T-helper 2 cell treated with Interferon-gamma antibody and Interleukin-4, amounts not matched to agents 100 ng/mL and 5 ng/mL, for 36 hours (primary cell): ENCODE data around the gene MAP1LC3A. TPM values are rescaled to one million over a fixed set of nuclear protein-coding genes. Genes with fewer than 3 reads are reported as not detected.
"Not testable (repeated sequence)": the region's sequence is repeated elsewhere in the genome, so short reads cannot be mapped to it uniquely, and the experiment has no call there.

Experiments used
- intact Hi-C: fragments of 100-400 bp; cut with micrococcal nuclease; formaldehyde crosslinking; loops from one replicate; pipeline ENCODE4 v1.15.1; 2023
- total RNA-seq: library from RNA; stranded (reverse); gene quantifications from 2 replicates; pipeline ENCODE4 v1.2.3, GENCODE V29; 2022

Gene MAP1LC3A
- 2.7 and 2.8 TPM in 2 replicates for total RNA-seq

DNA sequence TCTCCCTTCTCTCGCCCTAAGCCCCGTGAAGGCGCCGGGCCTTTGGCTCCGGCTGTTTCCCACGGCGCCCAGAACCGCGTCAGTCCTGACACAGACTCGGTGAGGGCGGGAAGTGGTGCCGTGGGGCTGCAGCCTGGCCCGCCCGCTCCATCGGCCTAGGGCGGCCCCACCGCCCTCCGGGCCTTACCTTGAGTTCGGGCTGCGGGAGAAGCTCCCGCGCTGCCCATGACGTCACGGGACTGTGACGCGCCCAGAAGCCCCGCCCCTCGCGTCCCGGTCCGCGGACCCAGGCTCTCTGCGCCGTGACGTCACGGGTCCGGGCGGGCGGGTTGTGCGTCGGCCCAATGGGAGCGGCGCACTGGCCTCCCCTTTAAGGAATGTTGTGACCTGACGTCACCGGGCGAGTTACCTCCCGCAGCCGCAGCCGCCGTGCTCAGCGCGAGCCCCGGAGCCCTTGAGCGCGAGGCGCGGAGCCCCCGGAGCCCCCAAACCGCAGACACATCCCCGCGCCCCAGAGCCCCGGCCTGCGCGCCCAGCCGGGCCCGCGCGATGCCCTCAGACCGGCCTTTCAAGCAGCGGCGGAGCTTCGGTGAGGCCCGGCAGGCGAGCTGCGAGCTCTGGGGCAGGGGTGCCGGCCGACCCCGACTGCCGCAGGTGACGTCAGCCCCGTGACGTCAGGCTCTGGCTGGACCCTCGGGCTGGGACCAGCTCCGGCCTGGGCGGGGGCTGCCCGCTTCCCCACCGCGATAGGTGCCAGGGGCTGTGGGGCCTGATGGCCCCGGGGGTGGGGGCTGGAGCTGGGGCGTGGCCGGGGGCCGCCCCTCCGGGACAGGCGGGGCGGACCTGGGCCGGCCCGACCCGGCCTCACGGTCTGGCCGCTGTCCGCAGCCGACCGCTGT is at the start of gene MAP1LC3A:
MAP1LC3A (plus strand) TSS at position 399 of the 899 bp plus-strand sequence; CDS start at position 550, 151 bp downstream.
- intact Hi-C loops = loop anchor here (1.0 to 2.0 kb wide), 4 partner anchors 119 to 255 kb away; partner anchors contain the start of genes AHCY and PIGU

DNA sequence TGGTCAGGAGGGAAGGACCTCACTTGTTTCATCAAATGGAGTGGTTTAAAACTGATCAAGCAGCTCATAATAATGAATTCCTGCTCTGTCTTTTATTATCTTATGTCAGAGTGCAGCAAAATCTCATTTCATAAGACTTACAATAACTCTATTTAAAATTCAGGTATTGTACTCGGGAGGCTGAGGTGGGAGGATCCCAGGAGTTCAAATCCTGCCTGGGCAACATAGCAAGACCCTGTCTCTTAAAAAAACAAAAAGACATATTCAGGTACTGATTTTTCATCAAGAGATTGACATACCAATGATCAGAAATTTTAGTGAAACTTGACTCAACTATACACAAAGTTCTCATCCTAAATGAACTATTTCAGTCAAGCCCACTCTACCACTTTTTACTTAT is 47.9 kb upstream of the MAP1LC3A start:
- intact Hi-C loops = no loop called here

DNA sequence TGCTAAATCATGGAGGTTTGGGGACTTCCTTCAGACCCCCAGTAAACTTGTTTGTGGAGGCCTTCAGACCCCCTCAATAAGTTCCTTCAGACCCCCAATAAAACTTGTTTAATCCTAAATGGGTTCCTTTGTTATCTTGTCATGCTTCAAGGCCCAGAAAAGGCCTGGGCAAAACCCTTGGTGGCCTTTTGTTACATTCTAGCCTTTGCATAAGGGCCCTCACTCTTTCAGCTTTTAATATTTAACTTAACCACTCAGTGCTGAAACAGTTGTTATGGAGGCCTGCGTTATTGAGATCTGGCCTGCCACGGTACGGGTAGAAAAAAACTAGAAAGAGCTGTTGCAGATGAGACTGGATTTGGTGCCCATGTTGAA is 46.6 kb upstream of the MAP1LC3A start:
- intact Hi-C loops = no loop called here

DNA sequence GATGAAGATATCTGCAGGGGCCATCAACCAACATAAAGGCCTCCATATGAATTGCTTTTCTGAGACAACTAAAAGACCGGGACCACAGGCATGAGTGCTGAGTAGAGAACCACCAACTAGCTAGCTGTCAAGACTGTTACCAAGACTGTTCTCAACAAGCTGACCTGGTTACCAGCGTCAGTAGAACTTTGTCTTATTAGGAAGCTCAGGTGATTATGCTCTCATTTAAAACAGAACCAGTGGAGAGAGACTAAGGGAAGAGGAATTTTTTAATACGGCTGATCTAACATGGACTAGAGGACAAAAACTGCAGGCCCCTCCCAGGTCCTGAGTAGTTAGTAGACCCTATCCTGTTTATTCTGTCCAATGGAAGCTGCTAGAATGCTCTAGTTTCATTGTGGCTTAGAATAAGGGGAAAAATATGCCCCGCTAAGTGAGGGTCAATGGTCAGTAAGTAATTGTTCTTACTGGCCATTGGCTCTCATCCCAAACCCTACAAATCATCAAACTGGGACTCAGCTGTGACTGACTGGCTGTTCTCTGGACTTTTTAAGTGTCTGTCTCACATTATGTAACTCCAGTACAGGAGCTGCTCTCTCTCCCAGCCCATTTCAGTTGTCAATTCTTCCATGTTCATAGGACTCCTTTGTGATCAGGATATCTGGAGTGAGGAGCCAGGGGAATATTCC is 46.1 kb upstream of the MAP1LC3A start:
- intact Hi-C loops = no loop called here

DNA sequence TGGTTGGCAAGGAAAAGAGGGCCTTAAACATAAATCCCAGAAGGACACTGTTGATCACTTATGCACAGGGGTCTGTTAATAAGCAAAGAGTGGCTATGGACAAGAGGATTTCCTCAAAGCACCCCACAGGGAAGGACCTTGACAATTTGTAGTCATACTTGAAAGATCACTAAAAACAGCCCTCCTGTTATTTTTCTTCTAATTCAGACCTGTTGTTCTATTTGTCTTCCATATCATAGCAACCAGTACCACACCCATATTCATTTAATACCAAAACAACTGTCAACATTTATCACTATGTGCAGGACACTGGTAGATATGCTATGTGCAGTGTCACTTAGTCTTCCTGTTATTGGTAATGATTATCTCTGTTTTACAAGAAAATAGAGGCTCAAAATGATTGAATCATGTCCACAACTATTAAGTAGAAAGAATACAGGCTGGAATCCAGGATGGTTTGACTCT is 45.5 kb upstream of the MAP1LC3A start:
- intact Hi-C loops = no loop called here

DNA sequence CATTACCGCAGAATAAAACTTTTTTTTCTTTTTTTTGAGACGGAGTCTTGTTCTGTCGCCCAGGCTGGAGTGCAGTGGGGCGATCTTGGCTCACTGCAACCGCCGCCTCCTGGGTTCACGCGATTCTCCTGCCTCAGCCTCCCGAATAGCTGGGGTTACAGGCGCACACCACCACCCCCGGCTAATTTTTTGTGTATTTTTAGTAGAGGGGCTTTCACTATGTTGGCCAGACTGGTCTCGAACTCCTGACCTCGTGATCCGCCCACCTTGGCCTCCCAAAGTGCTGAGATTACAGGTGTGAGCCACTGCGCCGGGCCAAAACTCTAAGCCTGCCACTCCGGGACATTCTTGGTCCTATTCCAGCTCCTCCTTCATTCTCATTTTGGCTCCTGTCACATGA is 44.5 kb upstream of the MAP1LC3A start:
- intact Hi-C loops = not testable (repeated sequence)

DNA sequence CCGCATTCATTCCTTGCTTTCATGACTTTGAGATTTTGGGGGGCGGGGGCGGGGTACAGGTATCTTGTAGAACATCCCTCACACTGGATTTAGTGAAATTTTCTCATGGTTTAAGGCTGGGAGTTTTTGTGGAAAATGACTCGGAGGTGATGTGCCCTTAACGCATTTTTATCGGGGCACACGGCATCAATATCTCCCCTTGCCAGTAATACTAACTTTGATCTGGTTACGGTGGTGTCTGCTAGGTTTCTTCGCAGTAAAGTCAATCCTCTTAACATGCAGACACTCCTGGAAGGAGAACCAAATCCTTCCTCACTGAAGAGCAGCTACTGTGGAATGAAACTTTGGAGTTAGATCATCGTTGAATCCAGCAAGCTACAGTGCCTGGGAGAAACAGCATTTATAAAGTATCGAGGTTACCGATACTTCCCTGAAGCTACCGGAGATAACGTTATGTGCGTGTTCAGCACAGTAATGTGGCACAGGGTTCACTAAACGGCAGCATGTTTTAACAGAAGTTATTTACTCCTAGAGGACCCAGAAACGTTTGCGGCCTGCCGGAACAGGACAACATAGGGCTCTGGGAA is 43.5 kb upstream of the MAP1LC3A start:
- intact Hi-C loops = loop anchor here (1.0 kb wide), 1 partner anchor 152 kb away; the partner anchor contains the start of gene ITCH

DNA sequence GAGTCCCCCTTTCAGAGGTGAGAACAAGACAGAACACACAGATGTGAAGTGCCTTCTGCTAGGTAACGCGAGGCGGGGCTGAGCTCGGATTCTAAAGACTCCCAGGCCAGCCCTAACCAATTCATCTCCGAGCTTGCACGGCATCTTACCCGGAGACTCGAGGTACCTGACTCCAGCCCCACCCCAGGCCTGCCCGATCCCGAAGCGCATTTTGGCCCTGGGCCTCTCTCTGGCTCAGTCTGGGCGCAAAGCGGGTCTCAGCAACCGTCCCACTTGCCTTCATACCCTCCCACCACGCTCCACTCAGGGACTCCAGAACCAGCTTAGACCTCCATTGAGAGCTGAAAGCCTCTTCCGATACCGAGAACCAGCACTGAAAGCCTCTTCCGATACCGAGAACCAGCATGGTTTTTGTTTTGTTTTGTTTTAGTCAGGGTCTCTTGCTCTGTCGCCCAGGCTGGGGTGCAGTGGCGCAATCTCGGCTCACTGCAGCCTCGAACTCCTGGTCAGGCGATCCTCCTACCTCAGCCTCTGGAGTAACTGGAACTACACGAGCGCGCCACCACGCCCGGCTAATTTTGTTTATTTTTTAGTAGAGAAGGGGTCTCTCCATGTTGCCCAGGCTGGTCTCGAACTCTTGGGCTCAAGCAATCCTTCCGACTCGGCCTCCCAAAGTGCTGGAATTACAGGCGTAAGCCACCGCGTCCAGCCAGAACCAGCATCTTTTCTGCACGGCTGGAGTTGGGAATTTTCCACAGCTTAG is 42.9 kb upstream of the MAP1LC3A start:
- intact Hi-C loops = loop anchor here (1.0 to 2.0 kb wide), 6 partner anchors 152 to 523 kb away; partner anchors contain the start of genes AHCY, ITCH, PIGU and RALY

DNA sequence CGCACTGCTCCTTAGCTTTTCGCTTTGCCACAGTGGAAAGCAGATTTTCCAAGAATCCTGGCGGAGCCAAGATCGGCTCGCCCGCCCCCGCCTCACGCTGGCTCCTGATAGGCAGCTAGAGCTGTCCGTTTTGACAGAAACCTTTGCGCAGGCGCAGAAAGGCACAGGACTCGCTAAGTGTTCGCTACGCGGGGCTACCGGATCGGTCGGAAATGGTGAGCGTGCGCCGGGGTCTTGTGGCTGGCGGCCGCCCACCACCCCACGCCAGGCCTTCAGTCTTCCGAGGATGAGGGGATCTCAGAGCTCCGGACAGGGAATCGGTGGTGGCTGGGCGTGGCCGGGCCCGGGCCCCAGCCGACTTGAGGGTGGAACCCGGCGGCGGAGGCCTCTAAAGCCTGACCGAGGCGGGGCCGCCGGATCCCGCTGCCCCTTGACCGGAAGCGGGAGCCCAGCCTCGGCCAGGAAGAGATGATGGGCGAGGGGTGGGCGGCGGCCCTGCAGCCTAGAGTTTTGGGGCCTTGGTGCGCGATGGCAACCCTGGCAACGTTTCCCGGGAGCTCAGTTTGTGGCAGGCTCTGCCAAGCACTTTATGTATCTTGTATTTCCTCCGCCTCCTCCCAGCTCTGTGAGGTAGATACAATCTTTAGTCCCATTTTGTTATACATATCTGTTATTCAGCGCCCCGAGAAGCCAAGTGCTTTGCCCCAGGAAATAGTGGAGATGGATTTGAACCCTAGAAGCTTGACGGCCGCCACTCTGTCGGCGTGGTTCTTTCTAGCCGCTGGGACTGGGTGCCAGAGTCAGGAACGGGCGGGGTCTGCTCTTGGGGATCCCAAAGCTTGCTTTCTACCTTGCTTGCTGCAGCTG is 42.0 kb upstream of the MAP1LC3A start, which contains the start of gene DYNLRB1:
DYNLRB1 (plus strand) TSS at position 176 of the 867 bp plus-strand sequence; CDS start at position 213, 37 bp downstream.
- intact Hi-C loops = loop anchor here (1.0 to 2.0 kb wide), 5 partner anchors 161 to 524 kb away; partner anchors contain the start of genes AHCY, PIGU and RALY

DNA sequence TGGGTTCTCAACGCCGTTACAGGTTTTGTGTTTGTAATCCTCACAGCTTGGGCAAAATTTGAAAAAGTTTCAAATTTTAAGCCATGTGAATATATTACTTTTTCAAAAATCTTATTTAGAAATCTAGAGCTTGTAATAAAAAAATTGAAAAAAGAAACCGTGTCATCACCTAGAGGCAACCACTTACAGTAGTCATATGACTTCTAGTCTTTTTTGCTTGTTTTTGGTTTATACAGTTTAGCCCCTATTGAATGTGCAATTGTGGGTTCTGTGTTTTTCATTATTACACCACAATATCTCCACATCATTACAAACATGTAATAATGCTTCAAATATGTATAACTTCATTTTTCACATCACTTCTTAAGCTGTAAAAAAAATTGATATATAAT is 41.4 kb upstream of the MAP1LC3A start:
- intact Hi-C loops = loop anchor here (2.0 kb wide), 3 partner anchors 192 to 524 kb away; partner anchors contain the start of gene RALY

DNA sequence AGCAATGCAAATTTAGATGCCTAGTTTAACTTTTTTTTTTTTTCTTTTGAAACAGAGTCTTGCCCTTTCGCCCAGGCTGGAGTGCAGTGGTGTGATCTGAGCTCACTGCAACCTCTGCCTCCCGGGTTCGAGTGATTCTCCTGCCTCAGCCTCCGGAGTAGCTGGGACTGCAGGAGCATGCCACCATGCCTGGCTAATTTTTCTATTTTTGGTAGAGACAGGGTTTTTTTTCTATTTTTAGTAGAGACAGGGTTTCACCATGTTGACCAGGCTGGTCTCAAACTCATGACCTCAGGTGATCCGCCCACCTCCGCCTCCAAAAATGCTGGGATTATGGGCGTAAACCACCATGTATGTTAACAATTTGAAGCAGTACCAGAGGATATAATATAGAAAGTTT is 39.7 kb upstream of the MAP1LC3A start:
- intact Hi-C loops = not testable (repeated sequence)

DNA sequence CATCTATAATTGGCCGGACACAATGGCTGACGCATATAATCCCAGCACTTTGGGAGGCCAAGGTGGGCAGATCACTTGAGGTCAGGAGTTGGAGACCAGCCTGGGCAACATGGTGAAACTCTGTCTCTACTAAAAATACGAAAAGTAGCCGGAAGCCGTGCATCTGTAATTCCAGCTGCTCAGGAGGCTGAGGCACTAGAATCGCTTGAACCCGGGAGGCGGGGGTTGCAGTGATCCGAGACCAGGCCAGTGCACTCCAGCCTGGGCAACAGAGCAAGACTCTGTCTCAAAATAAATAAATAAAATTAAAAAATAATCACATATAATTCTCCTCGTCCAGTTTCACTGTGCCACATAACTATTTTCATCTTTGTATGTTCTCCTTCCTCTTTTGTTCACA is 38.7 kb upstream of the MAP1LC3A start:
- intact Hi-C loops = not testable (repeated sequence)

DNA sequence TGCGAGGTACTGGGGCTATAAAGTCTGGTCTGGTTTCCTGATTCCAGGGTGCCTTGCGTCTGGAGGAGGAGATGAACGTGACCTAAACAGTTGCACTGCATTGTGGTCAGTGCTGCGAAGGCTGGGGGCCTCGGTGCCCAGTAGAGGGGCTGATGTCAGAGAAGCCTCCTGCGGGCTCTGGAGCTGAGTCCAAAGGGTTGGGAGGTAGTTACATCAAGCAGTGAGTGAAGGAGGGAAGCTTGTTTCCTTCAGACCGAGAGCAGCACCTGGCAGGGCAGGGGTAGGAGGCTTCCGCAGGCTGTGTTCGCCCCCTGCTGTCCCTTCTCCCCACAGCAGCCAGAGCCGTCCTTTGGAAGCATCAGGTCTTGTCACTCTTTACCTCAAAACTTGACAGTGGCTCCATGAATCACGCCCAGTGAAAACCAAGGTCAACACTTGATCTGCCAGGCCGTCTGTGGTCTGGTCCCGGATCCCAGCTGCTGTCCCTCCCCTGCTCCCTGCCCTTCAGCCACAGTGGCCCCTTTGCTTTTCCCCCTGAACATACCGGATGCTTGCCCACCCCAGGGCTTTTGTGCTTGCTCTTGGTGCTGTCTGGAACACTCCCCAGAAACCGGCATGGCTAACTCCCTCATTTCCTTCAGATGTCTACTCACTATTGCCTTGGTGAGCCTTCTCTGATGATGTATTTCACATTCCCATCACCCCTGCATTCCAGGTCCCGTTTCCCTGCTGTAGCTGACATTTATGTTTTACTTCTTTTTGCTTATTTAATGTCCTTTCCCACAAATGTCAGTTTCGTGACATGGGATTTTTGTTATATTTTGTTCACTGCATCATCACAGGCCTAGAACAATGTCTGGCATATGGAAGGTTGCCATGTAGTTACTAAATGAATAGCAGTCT is 35.3 kb upstream of the MAP1LC3A start:
- intact Hi-C loops = loop anchor here (1.0 kb wide), 1 partner anchor 211 kb away; no protein-coding TSS in a partner anchor

DNA sequence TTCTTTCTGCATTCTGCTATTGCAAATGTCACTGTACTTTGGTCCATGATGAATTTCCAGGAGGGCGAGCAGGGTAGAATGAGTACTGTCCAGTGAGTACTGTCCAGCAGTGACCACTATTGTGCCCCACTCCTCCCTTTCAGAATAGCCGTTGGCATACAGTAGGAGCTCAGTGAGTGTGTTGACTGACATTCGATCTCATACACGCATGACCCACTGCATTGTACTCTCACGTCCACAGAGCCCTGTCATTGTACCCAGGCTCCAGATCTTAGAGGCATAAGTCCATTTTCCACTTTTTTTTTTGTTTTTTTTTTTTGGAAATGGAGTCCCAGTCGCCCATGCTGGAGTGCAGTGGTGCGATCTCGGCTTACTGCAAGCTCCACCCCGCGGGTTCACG is 34.1 kb upstream of the MAP1LC3A start:
- intact Hi-C loops = no loop called here

DNA sequence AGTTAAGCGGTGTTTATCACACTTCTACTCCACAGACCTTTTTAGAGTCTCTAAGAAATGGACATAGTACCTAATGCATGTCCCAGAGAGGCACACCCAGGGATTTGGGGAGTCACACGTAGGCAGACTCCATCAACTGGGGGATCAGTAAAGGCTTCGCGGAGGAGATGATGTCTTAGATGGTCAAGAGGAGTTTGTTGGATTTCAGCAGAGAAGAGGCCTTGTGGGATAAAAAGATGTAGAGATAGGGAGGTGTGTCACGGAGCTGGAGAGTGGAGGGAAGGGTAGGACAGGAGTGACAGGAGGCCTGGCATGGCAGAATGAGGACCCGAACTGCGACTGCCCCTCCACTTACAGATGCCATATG is 33.2 kb upstream of the MAP1LC3A start:
- intact Hi-C loops = no loop called here

DNA sequence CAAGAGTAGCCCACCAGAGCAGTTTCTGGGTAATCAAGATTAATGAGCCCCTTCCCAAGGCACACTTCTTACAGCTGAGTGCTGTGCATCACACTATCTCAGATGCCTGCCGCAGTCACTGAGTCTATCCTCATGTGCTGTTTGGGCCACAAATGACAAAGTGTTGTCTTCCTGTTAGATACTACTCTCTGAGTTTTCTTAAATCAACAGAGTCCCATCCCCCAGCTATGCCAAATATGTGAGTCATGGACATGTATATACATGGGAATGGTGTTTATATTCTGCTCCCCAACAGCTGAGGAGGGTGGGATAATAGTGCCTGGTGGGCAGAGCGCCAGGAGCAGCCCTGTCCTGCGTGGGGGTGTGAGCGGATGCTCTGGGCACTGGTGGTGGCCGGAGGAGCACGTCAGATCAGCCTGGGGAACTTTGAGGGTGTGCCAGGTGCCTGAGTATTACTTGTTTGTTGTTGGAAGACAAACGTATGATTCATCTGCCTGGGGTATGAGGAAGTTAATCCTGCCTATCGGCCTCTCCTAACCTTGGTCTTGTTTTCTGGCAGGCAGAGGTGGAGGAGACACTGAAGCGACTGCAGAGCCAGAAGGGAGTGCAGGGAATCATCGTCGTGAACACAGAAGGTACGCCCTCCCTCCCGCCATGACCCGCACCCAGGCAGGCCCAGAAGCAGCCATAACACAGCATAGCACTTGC is 32.7 kb upstream of the MAP1LC3A start:
- intact Hi-C loops = no loop called here

DNA sequence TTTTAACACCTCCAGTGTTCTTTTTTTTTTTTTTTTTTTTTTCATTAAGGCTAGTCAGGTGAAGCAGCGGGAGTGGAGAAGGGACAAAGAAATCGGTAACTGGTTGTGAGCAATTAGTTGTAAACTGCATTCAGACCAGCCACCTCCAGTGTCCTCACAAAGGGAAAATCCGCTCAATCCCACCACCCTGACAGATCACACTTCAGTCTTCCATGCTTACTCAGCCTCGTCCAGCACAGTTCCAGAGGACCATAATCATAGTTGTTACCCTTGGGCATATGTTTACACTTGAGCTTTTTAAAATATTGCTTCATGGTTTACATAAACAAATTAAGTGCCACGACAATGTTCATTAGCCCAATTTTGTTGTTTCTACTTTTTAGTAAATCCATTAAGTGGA is 32.1 kb upstream of the MAP1LC3A start:
- intact Hi-C loops = no loop called here

DNA sequence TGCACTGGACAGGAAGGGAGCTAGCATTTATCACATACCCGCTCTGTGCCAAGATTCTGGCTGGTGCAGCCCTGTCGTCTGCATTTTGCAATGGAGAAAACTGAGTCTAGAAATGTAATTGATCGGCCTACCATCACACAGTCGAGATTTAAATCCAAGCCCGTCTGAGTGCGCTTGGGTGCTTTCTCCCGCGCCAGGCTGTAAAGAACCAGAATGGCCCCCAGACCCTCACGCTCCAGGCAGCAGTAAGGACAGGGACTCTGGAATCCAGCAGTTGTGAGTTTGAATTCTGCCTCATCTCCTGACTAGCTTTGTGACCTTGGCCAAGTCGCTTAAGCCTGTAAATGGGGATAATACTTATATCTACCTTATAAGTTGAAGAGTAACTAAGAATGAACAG is 31.5 kb upstream of the MAP1LC3A start:
- intact Hi-C loops = no loop called here
